GM19455 (cell line): ENCODE measurements around the gene SHTN1.

Experiments used
- ATAC-seq: cut with Tn5 transposase; IDR thresholded peaks from one replicate; pipeline ENCODE4 v1.9.1; 2021; ENCODE audit not compliant: unreplicated experiment

SHTN1 gene

GRCh38 chr10:116877391-116877790 is 127.6 kb downstream of the SHTN1 start:
- ATAC-seq, result no peak

- ATAC-seq, result no peak
Measured at GRCh38 chr10:116875897-116876296, 129.1 kb downstream of the SHTN1 start.

GRCh38 chr10:116873134-116873533 is 131.9 kb downstream of the SHTN1 start:
- no peak for ATAC-seq

- no peak for ATAC-seq
Measured at GRCh38 chr10:116870949-116871348, 134.0 kb downstream of the SHTN1 start.

- no peak for ATAC-seq
Measured at GRCh38 chr10:116868722-116869121, 136.3 kb downstream of the SHTN1 start.

- ATAC-seq, result no peak
Measured at GRCh38 chr10:116868198-116868676, 136.8 kb downstream of the SHTN1 start.

GRCh38 chr10:116866987-116867595 is 137.9 kb downstream of the SHTN1 start:
- ATAC-seq, result no peak

- no peak for ATAC-seq
Measured at GRCh38 chr10:116866066-116866465, 138.9 kb downstream of the SHTN1 start.

- ATAC-seq, result no peak
Measured at GRCh38 chr10:116864436-116864835, 140.6 kb downstream of the SHTN1 start.

- no peak for ATAC-seq
Measured at GRCh38 chr10:116861796-116862195, 143.2 kb downstream of the SHTN1 start.

GRCh38 chr10:116857156-116857555 is 147.8 kb downstream of the SHTN1 start:
- ATAC-seq, result no peak

- no peak for ATAC-seq
Measured at GRCh38 chr10:116853701-116854100, 151.3 kb downstream of the SHTN1 start.

- ATAC-seq, result no peak
Measured at GRCh38 chr10:116853287-116853686, 151.7 kb downstream of the SHTN1 start.

- ATAC-seq, result no peak
Measured at GRCh38 chr10:116852246-116852645, 152.7 kb downstream of the SHTN1 start.

- no peak for ATAC-seq
Measured at GRCh38 chr10:116850058-116850611, 154.9 kb downstream of the SHTN1 start.

- peak; percentile 66 for ATAC-seq
Measured at GRCh38 chr10:116849248-116850057, 155.5 kb downstream of the SHTN1 start, which contains the start of gene ENO4. ENO4 (plus strand) TSS chr10:116849499; CDS start chr10:116849567, 68 bp downstream.

- ATAC-seq, result peak; percentile 24
Measured at GRCh38 chr10:116848944-116849247, 156.1 kb downstream of the SHTN1 start.

- peak; percentile 51 for ATAC-seq
Measured at GRCh38 chr10:116848032-116848943, 156.7 kb downstream of the SHTN1 start.

- ATAC-seq, result no peak
Measured at GRCh38 chr10:116845823-116846222, 159.2 kb downstream of the SHTN1 start.

- ATAC-seq, result no peak
Measured at GRCh38 chr10:116840389-116841075, 164.5 kb downstream of the SHTN1 start.
